NCI-H2081 (cell line): ENCODE measurements around the gene CDC37L1.

Experiments used
- DNase-seq, 2 experiments: peaks; one replicate each; lab custom pipeline; 2025; lab: John Stamatoyannopoulos, UW

The CDC37L1 gene

DNA sequence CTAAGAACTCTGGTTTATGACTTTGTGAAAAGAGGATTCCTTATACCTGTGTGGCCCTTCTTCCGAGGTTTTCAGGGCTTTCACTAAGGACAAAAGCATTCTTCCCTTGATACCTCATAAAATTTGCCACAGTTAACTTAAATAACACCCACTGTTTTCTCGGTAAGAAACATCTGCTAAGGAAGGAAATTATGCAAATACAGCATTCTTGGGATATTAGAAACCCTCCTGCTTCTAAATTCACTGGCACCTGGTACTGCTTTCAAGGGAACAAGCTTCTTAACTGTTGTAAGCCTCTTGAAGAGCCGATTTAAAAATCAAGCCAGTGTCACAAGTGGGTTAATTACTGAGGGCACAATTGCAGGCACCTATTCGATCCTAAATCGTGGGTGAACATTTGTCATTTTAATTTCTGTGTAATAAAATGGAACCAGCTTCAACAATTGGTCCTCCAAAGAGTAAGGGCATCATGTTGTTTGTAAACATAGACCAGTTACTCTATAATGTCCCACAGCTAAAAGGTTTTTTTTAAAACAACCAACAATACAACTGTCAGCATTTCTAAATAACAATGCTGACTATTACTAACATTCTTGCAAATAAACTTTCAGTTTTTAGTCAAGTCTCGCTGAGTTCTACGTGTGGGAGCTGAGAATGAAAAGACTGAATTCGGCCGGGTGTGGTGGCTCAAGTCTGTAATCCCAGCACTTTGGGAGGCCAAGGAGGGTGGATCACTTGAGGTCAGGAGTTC is 35.1 kb downstream of the CDC37L1 start:
- DNase-seq: no peak

DNA sequence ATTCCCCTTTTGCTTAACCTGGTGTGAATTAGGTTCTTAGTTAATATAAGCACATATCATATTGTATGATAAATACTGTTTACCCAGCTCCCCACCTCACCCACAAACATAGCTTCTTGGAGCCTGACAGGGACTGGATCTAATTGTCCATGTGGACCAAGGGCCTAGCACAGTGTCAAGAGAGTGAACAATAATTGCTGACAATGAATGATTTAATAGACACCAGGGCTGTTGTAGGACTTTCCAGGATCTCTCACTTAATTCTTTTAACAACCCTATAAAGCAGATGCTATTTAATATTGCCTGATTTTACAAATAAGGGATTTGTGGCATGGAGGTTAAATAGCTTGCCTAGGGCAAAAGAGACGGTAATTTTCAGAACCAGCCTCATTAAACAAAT is 36.8 kb downstream of the CDC37L1 start:
- DNase-seq: peak in 1 of 2 experiments; percentile 29

- no peak for DNase-seq
Measured at GRCh38 chr9:4717815-4718214, 38.4 kb downstream of the CDC37L1 start.

GRCh38 chr9:4718911-4719310 is 39.5 kb downstream of the CDC37L1 start:
- no peak for DNase-seq

DNA sequence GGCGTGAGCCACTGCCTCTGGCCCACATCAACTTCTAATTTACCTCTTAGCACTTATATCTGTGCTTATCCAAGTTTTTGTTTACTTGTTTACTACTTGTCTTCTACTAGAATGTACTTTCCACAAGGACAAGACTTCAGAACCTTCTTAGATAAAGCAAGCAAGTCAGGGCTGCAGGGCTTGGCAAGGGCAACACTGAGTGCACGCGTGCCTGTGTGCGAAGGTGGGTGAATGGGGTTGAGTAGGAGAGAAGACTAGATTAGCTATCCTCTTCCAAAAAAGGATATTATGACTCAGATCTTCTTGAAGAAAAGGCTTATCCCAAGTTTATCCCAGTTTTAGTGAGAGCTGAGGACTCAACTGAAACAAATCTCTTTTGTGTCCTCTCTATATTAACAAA is 42.4 kb downstream of the CDC37L1 start:
- DNase-seq: no peak

- no peak for DNase-seq
Measured at GRCh38 chr9:4725706-4726442, 46.5 kb downstream of the CDC37L1 start.

- no peak for DNase-seq
Measured at GRCh38 chr9:4727593-4727992, 48.2 kb downstream of the CDC37L1 start.

- no peak for DNase-seq
Measured at GRCh38 chr9:4732890-4733289, 53.5 kb downstream of the CDC37L1 start.

DNA sequence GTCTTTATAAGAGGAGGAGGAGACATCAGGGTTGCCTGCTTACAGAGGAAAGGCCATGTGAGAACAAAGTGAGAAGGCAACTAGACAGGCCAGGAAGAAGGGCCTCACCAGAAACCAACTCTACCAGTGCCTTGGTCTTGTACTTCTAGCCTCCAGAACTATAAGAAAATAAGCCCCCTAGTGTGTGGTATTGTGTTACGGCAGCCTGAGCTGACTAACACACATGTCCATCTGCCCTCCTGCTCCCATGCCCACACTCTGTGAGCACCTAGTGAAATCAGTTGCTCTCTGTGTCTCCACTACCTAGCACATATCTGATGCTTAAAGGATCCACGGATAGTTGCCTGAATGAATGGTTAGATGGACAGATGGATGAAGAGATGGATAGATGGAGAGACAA is 54.8 kb downstream of the CDC37L1 start:
- no peak for DNase-seq

DNA sequence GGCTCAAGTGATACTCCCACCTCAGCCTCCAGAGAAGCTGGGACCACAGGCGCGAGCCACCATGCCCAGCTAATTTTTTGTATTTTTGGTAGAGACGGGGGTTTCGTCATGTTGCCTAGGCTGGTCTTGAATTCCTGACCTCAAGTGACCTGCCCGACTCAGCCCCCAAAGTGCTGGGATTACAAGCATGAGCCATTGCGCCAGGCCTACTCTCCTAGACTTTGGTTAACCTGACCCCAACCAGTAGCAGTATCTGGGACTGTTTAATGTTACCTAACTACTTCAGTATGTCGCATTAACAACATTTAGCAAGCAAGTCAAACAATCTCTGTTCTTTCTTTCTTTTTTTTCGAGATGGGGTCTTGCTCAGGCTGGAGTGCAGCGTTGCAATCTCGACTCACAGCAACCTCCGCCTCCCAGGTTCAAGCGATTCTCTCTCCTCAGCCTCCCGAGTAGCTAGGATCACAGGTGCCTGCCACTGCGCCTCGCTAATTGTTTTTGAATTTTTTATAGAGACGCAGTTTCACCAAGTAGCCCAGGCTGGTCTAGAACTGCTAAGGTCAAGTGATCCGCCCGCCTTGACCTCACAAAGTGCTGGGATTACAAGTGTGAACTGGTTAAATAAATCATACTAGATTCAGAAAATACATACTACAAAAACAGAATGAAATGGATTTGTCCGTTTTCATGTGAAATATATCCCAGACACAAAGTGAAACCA is 59.7 kb downstream of the CDC37L1 start:
- DNase-seq: no peak

DNA sequence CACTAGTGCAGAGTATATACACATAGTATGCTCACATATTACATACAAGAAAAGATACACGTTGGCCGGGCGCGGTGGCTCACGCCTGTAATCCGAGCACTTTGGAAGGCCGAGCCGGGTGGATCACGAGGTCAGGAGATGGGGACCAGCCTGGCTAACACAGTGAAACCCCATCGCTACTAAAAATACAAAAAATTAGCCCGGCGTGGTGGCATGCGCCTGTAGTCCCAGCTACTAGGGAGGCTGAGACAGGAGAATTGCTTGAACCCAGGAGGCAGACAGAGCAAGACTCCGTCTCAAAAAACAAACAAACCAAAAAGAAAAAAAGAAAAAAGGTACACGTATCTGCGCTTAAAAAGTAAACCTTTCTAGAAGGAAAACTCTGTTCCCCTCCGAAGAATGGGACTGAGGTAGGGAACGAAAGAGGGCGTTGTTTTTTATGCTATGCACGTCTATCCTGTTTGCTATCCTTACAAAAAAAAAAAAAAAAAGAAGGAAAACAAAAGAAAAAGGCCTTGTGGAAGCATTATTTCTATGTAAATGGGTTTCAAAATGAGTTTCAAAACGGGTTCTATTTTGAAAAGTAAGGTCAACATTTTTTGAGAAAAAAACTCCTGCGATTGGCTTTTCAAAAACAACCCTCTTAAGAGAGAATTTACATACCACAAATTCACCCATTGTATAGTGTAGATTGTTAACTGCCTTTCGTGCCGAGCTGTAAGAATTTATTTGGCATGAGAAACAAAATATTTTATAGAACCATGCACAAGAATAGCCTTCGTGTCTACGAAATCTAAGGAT is 60.4 kb downstream of the CDC37L1 start:
- peak in 1 of 2 experiments; percentile 26 for DNase-seq

GRCh38 chr9:4740388-4740637 is 60.9 kb downstream of the CDC37L1 start:
- no peak for DNase-seq

DNA sequence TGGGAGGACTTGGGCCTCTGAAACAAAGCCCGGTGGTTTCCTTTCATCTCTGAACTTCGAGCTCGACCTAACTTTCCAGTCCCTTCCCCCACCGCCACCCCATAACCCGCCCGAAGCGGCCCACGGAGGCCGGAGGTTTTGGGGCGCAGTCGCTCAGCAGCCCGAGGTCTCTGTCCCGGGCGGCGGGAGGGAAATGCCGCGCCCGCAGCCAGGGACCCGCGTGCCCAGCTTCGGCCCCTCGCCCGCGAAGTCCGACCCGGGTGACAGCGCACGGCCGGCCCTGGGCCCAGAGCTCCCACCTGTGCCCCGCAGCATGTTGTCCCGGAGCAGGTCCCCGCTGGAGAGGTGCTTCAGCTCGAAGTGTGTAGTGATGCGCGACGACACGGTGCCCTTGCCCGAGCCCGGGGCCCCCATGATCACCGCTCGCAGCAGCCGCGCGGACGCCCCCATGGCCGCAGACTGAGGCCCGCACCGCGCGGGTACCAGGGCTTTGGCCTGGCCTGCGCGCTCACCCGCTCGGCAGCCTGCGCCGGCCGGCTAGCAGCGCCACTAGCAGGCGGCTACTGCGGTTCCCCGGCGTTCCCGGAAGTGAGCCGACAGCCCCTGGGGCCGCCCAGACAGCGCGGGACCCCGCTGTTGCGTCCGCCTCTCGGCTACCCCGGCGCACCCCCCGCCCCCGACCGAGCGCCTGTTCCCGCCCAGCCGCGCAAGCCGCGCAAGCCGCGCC is 61.4 kb downstream of the CDC37L1 start, which contains the start of gene AK3:
Gene AK3, minus strand, starts transcription at position 565 of the 727 bp plus-strand sequence. Its CDS starts 115 bp downstream, at position 450.
- peak; percentile 91 to 93 for DNase-seq

- peak in 1 of 2 experiments; percentile 28 for DNase-seq
Measured at GRCh38 chr9:4741365-4742089, 62.2 kb downstream of the CDC37L1 start.

GRCh38 chr9:4742246-4742645 is 62.9 kb downstream of the CDC37L1 start:
- no peak for DNase-seq

- no peak for DNase-seq
Measured at GRCh38 chr9:4743131-4743875, 63.9 kb downstream of the CDC37L1 start.

DNA sequence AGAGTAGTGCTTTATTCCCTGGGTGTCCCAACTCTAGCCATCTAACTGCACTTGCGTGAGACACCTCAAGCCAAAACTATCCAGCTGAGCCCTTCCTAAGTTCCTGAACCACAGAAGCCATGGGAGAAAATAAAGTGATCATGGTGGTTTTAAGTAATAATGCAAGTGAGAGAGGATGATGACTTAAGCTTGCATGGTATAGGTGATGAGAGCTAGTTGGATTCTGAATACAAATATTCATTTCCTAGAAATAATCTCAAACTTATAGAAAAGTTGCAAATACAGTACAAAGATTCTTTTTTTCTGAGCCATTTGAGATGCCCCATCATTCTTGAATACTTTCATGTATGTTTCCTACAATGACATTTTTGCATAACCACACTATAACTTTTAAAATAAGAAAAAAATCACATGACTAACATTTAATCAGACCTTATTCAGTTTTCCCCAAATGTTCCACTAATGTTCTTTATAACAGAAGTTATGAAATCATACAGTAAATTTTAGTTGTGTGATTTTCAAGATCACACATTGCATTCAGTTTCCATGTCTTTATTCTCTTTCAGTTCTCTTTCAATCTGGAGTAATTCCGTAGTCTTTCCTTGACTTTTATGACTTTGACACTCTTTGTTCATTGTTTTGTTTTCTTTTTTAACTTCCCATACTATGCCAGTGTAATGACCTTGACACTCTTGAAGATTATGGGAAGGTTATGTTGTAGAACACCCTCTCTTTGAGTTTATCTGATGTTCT is 67.1 kb downstream of the CDC37L1 start:
- no peak for DNase-seq

- no peak for DNase-seq
Measured at GRCh38 chr9:4748612-4749011, 69.2 kb downstream of the CDC37L1 start.

DNA sequence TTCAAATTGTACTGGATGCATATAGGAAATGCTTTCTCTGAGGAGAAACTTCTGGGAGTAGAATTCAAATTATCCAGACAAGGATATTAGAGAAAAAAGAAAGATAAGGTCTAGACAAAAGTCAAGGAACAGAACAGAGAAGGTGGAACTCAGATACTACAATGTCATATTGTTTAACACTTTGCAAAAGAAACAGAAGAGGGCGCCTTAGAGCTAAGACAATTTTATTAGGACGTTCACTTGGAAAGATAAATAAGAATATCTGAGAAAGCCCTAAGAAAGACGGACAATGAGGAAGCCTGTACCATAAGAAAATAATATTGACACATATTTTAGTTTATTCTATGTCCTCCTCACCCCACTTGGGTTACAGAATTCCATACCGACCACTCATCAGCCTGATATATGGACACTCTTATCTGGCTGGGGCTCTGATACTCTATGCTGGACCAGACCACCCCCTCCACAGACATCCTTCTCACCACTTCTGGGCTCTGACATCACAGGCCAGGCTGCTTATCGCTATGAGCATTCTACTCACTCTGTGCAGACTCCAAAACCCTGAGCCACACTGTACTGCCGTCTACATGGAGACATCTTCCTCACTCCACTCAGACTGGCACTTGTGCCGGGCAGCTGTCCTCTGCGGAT is 70.8 kb downstream of the CDC37L1 start:
- peak; percentile 46 to 59 for DNase-seq
